Stimulated activated CD4-positive, alpha-beta T cell treated with anti-CD3 and anti-CD28 coated beads, Interleukin-1b, Interleukin-23, amount 100 ng/mL, for 24 hours (primary cell): ENCODE results near the gene CCDC30.

Experiments
- DNase-seq, 4 experiments: peaks; one replicate each; pipeline ENCODE4 v3.0.0-alpha.2; 2020; ENCODE audit warnings: low read depth in 4 of 4, low spot score in 1 of 4

CCDC30 gene

DNA sequence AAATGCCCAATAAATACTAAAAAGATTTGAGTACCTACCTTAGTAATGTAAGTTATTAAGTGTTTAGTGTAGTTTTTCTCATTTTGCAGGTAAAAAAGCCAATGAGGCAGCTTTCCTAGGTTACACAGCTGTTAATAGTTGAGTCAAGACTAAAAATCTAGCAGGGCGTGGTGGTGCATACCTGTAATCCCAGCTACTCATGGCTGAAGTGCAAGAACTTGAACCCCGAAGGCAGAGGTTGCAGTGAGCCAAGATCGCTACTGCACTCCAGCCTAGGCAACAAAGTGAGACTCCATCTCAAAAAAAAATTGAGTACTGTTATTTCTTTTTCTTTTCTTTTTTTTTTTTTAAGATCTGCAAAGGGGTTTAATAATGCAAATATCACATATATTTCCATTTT is 226.8 kb downstream of the CCDC30 start:
- no peak for DNase-seq

DNA sequence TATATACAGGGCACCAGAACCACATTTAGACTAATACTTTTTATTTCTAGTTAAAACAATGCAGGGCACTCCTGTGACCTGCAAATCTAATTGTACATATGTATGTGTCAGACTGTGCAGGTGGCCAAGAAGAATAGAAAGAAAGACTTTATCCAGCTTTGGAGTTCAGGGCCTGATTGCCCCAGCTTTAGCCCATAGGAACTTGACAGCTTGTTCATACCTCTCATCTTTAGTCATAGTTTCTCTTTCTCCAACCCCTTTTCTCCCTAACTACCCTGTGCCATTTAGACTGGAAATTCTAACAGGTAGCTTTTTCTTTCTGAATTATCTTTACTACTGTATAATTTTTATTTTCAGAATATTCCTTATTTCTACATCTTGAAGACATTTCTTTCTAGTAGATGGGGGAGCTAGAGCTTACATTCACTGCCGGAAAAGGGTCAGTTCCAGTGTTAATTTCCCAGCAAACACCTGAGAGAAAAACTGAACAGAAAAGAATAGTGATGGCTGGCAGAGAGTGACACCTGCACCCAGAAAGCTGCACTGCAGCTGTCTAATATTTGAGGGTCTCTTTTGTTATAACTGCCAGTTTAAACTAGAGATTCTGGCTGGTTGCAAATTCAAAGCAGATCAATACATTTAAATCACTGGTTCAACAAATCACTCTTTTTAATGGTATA is 227.5 kb downstream of the CCDC30 start:
- no peak for DNase-seq

GRCh38 chr1:42691157-42691498 is 228.0 kb downstream of the CCDC30 start:
- DNase-seq = no peak

DNA sequence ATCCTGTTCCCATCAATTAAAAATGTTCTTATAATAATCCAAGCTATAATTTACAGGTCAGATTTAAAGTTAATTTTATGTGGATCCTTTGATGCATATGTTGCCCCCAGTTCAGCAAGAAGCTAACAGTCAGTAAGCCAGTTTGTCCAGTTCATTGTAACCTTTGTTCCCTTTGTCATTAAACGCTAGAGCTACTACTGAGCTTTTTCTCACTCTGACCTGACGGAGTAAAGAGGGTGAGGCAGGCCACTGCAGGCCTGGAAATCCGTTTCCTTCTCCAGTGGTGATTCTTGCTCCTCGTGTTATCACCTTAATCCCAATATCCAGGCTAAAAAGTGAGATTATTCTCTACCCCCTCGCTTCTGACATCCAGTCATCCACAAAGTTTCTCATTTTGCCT is 229.4 kb downstream of the CCDC30 start:
- DNase-seq = no peak

GRCh38 chr1:42692911-42693310 is 229.8 kb downstream of the CCDC30 start:
- DNase-seq = no peak

DNA sequence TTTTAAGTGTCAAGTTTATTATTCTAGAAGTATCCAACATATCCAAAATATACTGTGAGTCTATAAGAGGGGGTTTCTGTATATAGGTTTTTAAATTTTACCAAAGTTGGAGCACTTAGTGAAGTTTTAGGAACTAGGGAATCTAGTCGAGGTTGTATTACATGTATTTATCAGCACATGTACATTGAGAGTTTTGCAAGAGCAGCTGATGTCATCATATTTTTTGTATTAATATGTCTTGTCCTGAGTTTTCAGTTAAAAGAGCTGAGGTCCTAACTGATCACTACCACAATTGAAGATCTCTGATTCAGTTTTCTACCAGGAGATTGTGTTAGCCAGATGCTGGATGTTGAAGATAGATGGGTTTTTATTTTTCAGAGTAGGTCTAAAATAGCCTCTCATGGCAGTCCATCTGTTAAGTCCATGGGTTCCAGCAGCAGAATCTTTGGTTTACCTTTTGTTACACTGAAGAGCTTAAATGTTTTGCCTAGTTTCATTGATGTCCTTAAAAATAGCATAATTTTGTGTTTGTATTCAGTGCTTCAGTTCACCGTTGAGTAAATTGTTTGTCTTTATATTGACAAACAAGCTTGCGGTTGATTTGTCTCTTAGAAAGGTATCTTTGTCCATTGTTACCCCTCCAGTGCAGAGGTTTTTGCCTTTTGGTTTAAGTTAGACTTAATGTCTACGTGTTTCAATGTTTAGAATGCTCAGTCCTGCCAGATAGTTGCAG is 235.2 kb downstream of the CCDC30 start:
- DNase-seq = no peak

DNA sequence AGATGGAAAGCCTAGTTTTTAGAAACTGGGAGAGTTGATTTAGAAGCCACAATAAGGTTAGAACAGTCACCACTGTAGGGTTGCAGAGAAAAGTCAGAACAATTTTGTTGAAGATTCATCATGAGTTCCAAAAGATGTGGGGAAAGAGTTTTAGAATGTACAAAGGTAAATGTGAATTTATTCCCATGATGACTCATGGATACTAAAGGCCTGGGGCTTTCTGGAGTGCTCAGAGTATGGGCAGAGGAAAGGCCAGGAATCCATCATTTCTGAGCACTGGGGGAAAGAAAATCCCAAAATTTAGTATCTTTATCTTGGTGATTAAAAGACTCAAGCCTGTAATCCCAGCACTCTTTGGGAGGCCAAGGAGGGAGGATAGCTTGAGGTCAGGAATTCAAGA is 236.9 kb downstream of the CCDC30 start:
- DNase-seq = no peak

- no peak for DNase-seq
Observed at GRCh38 chr1:42703888-42704464, 240.9 kb downstream of the CCDC30 start.
